ENCODE results near the gene CDC42BPA.

CDC42BPA gene

DNA sequence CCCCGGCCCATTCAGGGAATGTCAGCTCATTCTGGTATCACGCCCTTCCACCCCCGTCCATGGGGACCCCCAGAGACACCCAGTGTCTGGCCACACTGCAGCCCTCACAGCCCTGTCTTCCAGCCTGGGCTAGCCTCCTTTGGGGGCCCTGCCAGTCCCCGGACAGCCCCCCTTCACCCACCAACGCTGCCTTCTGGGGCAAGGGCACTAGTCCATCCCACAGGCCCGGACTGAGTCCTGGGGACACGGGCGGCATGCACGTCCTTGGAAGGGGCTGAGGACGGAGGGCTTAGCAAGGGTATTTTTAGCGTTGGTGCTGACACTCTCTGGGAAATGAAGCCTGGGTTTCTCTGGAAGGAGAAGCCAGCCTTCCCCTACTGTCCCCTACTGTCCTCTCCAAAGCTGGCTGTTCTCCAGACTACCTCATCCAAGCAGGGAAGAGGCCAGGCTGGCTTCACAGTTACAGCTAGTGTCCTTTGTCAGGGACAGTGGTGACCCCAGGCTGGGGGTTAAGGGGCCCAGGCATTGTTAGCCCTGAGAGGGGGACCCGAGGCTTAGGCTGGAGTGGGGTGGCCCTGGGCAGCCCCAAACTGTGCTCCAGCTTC is 338.7 kb downstream of the CDC42BPA start:
- DNase-seq (ENCODE audit: low spot score), result no peak

DNA sequence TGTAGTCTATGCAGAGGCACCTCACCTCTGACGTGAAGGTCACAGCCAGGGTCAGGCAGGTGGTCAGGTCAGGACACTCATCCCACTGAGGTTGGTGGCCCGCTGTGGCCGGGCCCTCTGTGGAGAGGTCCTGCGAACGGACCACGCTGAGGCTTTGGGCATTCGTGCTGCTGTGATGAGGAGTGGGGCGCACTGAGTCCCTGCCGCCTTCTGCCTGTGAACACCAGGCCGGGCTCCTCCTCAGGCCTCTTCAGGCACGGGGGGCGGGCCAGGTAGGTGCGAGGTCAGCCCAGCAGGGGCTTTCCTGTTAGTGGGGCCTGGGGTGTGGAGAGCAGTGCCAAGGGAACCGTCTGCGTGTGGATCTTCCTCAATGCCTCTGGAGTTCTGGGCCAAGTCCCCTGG is 339.2 kb downstream of the CDC42BPA start:
- DNase-seq (ENCODE audit: low spot score), result no peak

DNA sequence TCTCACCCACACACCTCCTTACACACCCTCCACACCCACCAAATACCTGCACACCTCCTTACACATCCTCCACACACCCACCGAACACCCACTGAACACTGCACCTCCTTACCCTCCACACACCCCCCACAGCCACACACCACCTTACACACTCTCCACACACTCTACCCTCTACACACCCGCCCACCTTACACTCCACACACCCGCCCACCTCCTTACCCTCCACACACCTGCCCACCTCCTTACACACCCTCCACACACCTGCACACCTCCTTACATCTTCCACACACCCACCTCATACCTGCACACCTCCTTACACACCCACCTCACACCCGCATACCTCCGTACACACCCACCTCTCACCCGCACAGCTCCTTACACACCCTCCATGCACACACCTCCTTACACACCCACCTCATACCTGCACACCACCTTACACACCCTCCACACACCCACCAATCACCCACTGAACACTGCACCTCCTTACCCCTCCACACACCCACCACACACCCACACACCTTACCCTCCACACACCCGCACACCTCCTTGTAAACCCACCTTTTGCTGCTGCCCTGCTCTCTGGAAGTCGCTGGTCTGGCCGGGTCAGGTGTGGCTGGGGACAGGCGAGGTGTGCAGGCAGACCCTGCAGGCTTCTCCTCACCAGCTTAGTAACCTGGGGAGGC is 339.7 kb downstream of the CDC42BPA start:
- no peak for DNase-seq (ENCODE audit: low spot score)

DNA sequence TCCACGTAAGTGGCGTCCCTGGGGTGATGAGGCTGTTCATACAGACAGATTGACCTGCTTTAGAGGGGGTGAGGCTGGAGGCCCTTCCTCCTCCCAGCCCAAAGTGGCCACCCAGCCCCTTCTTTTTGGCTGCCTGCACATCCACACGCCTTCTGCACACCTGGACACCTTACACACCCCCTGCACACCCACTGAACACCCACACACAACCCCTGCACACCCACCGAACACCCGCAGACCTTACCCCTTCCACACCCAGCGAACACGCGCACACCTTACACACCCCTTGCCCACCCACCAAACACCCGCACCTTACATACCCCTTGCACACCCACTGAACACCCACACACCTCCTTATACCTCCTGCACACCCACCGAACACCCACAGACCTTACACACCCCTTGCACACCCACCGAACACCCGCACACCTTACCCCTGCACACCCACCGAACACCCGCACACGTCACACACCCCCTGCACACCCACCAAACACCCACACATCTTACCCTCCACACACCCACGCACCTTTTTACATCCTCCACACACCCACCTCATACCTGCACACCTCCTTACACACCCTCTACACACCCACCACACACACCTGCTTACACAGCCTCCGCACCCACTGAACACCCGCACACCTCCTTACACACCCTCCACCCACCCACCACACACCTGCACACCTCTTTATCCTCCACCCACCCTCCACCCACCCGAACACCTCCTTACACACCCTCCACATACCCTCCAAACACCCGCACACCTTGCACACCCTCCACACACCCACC is 340.5 kb downstream of the CDC42BPA start:
- no peak for DNase-seq (ENCODE audit: low spot score)

DNA sequence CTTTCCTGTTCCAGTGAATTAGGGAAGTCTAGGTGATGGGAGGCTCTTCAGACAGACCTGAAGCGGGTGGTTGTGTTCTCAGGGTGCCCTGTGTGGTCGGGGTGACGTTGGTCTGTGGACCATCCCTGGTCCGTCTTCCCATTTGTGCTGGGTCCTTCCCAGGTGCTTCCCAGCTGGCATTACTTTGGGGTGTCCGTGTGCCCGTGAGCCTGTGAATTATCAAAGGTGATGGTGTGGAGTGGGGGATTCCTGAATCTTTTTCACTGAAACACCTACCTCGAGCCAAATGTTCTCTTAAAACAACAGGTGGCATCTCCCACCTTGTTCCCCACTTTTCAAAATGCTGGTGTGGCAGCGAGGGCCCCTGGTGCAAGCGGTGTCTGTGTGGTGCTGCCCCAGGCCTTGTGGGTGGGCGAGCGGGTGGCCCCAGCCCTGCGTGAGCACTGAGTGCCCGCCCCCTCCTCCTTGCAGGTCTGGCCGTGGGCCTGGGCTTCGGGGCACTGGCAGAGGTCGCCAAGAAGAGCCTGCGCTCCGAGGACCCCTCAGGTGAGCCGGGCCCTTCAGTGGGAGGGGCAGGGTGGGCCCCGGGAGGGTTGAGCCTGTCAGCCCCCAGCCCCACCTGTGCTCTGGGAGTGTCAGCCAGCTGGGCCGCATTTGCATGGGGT is 341.2 kb downstream of the CDC42BPA start:
- no peak for DNase-seq (ENCODE audit: low spot score)

DNA sequence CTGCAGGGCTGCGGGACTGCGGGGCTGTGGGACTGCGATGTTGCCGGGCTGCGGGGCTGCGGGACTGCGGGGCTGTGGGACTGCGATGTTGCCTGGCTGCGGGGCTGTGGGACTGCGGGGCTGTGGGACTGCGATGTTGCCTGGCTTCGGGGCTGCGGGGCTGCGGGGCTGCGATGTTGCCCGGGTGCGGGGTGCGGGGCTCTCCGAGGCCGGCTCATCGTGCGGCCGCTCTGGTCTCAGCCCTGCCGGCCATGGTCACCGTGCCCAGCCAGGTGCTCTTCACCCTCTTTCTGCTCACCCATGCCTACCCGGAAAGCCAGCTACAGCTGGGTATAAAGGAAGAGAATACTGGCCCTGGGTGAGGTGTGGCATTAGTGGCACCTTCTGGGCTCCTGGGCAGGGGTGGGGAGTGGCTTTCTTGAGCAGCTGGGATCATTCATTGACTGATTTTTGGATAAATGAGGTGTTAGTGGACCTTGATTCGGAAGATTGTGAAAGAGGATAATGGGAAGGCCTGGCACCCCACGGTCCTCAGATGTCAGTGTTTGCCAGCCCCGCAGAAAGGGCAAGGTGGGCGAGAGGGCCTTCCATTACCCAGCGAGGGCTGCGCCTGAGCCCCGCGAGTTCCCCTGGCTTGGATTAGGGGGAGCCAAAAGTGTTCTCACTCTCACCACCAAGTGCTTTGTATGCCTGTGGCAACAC is 341.9 kb downstream of the CDC42BPA start:
- DNase-seq (ENCODE audit: low spot score), result no peak

DNA sequence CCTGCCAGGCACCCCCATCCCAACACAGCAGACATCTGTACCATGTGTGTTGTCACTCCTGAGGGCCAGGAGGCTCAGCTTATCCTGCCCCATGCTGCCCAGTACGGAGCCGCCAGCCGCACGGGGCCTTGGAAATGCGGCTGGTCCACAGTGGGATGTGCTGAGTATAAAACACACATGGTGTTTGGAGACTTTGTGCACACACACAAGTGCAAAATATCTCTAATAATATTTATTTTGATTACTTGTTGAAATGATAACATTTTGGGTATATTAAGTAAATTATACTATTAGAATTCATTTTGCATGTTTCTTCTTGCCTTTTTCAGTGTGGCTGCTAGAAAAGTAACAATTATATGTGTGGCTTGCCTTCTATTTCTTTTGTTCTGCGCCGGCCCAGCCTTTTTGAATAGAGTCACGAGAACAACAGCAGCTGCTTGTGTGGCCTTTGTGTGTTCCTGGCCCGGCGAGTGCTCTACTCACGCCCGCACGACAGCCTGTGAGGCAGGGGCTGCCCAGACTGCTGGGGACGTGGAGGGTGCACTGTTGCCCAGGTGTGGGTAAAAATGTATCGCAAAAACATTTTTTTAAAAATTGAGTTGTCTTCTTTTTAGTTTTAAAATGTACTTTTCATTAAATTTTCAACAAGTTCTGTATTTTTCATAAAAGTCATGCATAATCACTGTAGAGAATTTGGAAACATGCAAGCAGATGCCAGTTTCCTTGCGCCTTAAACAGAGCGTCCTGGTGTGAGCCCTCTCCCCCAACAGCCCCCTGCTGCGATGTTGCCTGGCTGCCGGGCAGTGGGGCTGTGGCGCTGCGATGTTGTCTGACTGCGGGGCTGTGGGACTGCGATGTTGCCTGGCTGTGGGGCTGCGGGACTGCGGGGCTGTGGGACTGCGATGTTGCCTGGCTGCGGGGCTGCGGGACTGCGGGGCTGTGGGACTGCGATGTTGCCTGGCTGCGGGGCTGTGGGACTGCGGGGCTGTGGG is 342.7 kb downstream of the CDC42BPA start:
- DNase-seq (ENCODE audit: low spot score), result no peak

DNA sequence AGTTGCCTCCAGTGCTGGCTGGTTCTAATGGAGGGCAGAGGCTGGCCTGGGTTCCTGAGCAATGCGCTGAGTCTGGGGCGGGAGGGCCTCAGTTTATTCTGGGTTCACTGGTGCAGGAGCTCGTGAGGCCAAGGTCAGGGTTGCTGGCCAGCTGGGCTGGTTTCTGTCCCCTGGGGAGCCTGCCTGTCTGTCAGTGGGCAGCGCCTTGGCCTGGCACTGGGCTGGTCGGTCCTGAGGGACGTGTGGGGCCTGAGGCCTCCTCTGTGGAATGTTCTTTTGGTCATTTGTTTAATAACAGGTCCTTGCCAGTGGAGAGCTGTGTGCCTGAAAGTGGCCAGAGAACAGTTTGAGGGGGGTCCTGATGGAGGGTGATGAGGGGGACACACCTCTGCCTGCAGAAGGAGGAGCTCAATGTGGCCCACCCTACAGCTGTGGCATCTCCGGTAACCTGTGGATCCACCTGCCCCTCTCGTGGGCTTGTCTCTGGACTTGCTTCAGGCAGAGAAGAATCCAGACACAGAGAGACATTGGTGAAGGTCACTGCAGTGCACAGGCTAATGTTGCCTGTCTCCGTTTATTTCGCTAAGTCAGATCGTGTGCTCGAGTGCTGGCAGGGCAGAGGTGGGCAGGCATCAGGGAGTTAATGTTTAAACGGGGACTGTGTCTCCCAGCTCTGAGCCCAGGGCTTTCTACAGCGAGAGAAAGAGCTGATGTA is 343.6 kb downstream of the CDC42BPA start:
- no peak for DNase-seq (ENCODE audit: low spot score)

DNA sequence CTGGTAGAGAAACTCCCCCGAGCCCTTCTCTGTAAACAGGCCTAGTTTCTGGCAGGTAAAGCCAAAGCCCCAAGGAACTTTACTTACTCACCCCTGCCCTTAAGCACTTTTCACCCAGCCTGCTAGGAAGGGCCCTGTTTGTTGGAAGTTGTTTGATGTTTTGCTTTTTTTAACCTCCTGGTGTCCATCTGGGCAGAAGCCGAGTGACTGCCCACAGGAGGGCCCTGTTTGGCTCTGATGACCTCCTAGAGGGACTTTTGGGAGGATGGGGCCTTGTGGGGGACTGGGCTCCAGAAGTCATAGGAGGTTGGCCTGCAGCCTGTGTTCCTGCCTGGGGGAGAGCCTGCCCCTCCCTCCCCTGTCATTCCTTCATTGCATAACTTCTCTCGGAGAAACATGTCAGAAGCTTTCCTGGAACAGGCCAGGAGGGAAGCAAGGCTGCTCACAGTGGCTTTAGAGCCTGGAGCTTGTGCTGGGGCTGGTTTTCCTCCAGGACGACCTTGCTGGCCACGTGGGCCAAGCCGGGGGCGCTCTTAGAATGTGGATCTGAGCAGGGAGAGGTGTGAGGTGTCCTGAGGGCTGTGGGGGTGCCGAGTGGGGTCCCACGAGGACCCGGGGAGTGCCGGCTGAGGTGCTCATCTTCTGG is 344.3 kb downstream of the CDC42BPA start:
- DNase-seq (ENCODE audit: low spot score), result no peak

DNA sequence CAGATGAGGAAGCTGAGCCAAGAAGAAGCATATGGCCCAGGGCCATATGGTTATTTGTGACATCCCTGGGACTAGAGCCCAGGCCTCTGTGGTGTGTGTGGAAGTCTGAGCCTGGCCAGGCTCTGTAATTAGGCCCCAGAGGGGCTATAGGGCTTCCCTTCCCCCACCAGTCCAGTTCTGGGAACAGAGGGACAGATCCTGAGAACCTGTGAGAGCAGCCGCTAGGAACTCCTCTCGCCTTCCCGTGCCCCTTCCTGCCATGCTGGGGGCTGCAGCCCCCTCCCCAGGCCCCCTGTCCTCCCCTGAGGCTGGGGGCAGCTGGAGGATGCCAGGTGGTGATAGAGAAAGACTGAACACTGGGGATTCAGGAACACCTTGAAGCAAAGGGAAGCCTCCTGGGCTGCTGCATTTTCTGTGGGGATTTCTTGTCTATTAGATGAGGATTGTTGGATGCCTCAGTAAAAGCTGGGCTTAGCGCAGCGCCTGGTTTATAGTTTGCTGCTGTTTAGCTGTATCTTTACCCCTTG is 344.9 kb downstream of the CDC42BPA start:
- no peak for DNase-seq (ENCODE audit: low spot score)

DNA sequence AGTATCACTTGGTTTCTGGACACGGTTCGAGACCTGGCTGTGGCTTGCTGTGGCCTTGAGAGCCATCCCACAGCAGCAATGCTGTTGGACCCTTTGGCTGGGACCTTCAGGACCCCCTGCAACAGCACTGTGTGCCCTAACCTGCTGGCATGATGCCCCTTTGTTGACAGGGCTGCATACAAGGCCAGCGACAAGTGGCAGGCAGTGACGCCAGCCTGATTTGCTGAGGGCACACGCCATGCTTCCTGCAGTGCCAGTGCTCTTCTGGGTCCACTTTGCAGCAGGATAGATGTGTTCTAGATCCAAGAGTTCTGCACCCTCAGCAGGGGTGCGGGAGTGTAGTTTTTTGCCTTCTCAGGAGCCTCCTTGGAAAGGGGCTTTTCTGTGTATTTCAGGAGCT is 345.4 kb downstream of the CDC42BPA start:
- no peak for DNase-seq (ENCODE audit: low spot score)

DNA sequence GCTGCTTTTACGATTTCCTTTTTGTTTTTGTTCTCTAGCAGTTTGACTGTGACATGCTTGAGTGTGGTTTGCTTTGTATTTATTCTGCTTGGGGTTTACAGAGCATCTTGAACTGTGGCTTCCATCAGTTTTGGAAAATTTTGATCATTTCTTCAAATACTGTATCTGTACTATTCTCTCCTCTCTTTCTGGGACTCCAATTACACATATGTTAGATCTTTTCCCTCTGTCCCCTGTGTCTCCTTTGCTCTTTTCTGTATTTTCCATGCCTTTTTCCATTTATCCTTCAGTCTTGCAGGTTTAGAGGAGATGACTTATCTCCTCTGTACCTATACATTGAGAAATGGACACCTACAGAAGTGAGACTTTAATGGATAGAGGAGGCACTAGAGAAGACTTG is 346.5 kb downstream of the CDC42BPA start:
- no peak for DNase-seq (ENCODE audit: low spot score)

DNA sequence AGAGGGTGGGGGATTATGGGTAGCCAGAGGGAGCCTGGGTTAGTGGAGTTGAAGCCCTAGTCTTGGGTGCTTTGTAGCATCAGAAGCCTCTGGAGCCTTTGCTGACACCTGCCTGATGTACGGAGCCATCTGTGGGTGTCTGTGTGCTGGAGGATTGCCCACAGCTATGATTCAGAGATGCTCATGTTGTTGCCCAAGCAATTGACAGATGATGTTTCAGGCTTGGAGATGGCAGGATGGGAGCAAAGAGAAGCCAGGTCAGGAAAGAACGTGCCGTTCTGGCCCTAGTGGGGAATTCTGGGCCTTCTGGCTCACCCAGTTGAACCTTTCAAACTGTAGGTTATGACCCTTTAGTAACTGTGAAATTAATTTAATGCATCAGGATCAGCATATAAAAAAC is 350.6 kb downstream of the CDC42BPA start:
- no peak for DNase-seq (ENCODE audit: low spot score)

DNA sequence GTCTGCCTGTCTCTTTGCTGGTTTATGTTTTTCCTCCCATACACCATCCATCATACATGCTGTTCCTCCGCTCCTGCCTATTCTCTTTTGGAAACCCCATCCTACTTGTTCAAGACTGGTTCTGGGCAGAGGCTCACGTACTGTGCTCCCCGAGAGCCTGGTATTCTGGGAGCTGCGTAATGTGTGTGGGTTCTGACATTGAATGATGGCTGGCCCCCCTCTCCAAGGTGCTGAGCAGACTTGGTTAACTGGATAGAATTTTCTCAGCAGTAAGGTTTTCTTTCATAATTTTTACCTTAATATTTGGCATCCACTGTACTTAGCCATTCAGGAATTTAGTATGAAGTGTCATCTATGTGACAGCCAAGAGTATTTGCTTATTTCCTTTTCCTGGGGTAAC is 351.6 kb downstream of the CDC42BPA start:
- no peak for DNase-seq (ENCODE audit: low spot score)

DNA sequence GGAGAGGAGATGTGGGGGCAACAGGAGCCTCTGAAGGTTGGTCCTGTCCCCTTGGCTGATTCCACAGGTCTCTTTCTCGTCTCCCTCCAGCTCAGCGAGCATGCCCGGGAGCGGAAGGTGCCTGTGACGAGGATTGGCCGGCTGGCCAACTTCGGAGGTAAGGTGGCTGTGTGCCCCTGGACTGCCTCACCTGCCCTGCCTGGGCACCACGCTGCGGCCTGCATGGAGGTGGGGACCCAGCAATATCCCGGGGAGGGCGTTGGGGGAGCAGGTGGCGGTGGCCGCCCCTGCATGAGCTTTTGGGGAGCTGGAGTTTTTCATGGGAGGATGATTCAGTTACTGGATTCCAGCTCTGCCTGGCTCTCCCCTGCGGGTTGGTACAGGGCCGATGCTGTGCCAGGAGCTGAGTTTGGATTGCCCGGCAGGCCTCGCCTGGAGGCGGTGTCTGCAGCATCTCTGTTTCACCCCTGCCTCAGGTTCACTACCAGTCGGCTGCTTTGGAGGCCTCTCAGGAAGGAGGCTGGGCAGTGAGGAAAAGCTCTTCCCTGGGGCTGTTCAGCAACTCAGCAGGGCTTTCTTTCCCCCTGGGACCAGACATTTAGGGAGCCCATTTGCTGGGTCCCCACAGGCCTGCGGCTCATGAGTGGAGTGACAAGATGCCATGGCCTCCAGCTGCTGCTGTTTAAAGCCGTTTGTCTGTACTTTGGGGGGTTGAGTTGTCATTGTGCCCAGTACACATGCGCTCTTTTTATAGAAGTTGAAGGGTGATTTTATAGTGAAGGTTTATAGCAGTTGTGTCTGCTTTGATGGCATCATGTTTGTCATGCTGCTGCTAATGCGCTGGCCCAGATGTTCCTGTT is 352.5 kb downstream of the CDC42BPA start:
- DNase-seq (ENCODE audit: low spot score), result no peak

DNA sequence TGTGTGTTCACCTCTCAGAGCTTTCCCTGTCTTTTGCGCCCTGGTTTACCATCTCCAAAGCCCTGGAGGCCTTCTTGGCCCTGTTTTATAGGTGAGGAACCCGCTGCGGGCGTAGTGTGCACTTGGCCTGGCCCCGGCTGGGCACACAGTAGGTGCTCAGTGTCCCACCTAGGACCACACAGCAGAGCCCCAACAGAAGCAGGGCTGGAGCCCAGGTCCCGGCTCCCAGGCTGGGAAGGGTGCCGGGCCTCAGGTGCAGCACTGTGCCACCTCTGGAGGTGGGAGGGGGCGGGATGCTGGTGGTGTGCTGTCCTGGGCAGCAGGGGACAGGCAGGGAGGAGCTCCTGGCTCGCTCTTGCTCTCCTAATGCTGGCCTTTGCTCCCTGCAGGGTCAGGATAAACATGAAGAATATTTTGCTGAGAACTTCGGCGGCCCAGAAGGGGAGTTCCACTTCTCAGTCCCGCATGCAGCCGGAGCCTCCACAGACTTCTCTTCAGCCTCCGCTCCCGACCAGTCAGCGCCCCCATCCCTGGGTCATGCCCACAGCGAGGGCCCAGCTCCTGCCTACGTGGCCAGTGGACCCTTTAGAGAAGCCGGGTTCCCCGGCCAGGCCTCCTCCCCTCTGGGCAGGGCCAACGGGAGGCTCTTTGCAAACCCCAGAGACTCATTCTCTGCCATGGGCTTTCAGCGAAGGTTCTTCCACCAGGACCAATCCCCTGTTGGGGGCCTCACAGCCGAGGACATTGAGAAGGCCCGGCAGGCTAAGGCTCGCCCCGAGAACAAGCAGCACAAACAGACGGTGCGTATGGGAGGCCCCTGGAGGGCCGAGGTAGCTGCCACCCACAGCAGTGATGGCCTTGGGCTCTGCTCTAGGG is 353.4 kb downstream of the CDC42BPA start:
- DNase-seq (ENCODE audit: low spot score), result no peak

DNA sequence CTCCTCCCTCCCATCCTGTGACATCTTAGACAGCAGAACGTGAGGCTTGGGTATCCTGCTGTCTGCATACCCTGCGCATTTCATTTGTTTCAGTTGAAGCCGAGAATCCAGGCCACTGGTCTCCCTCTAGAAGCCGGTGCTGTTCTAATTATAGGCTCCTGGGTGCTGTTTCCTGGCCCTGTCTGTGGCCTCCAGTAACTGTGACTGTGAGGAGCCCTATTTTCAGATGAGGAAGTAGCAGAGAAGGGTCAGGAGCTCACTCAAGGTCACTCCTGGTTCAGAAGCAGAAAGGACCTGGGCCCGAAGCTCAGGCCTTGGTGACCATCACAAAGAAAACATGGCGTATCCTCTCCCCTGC is 354.2 kb downstream of the CDC42BPA start:
- no peak for DNase-seq (ENCODE audit: low spot score)
